ENCODE results near the gene AFTPH.
"Not testable (repeated sequence)": the region's sequence is repeated elsewhere in the genome, so short reads cannot be mapped to it uniquely, and the experiment has no call there.

AFTPH gene

GRCh38 chr2:64525317-64525613 is 1.1 kb downstream of the AFTPH start:
- Histone ChIP-seq H3K9ac (ENCODE audit: low read depth, low read length) (peak overlapping the region; percentile 56; the same call in 1 of the 2 replicates), H3K9me3 (ENCODE audit: control insufficient read depth, insufficient read depth, low read length) (no peaks in the 10 kb centered on the region), H3K4me3 (ENCODE audit: low read depth, low read length) (peak overlapping the region; percentile 97), H3K36me3 (ENCODE audit: control insufficient read depth, insufficient read depth, low read length) (no peaks in the 10 kb centered on the region), H3K4me1 (ENCODE audit: control insufficient read depth, insufficient read depth, low read length) (peaks cover 9% of the 10 kb centered on the region; the same call in 1 of the 2 replicates), H3K27me3 (ENCODE audit: control insufficient read depth, insufficient read depth, low read length) (no peaks in the 10 kb centered on the region), H3K27ac (ENCODE audit: low read depth, low read length) (peak overlapping the region; percentile 83)

- no peak overlapping the region for H3K9ac ChIP-seq (ENCODE audit: low read depth, low read length)
- H3K36me3 ChIP-seq (ENCODE audit: control insufficient read depth, insufficient read depth, low read length): no peaks in the 10 kb centered on the region
- H3K27me3 ChIP-seq (ENCODE audit: control insufficient read depth, insufficient read depth, low read length): no peaks in the 10 kb centered on the region
- peak overlapping the region; percentile 97 for H3K4me3 ChIP-seq (ENCODE audit: low read depth, low read length)
- H3K9me3 ChIP-seq (ENCODE audit: control insufficient read depth, insufficient read depth, low read length): no peaks in the 10 kb centered on the region
- H3K27ac ChIP-seq (ENCODE audit: low read depth, low read length): peak overlapping the region; percentile 83
- H3K4me1 ChIP-seq (ENCODE audit: control insufficient read depth, insufficient read depth, low read length): peaks cover 9% of the 10 kb centered on the region; the same call in 1 of the 2 replicates
Observed at GRCh38 chr2:64526034-64526433, 1.9 kb downstream of the AFTPH start.

DNA sequence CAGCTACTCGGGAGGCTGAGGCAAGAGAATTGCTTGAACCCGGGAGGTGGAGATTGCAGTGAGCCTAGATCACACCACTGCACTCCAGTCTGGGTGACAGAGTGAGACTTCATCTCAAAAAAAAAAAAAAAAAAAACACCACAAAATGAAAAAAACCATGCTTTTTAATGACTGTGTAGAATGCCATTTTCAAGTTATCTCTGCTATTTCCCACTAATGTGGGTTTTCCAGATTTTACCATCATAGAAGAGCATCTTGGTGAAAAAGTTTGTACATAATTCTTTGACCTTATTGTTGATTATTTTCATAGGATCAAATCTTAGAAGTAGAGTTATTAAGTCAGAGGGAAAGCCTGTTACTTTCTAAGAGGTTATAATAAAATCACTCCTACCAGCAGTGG is 6.8 kb downstream of the AFTPH start:
- H3K4me1 ChIP-seq (ENCODE audit: control insufficient read depth, insufficient read depth, low read length); H3K4me3 ChIP-seq (ENCODE audit: low read depth, low read length); H3K27me3 ChIP-seq (ENCODE audit: control insufficient read depth, insufficient read depth, low read length); H3K36me3 ChIP-seq (ENCODE audit: control insufficient read depth, insufficient read depth, low read length); H3K27ac ChIP-seq (ENCODE audit: low read depth, low read length); H3K9me3 ChIP-seq (ENCODE audit: control insufficient read depth, insufficient read depth, low read length); H3K9ac ChIP-seq (ENCODE audit: low read depth, low read length): not testable (repeated sequence)

- Histone ChIP-seq H3K4me3 (ENCODE audit: low read depth, low read length) (no peak overlapping the region), H3K9ac (ENCODE audit: low read depth, low read length) (no peak overlapping the region), H3K4me1 (ENCODE audit: control insufficient read depth, insufficient read depth, low read length) (peaks cover 6% of the 10 kb centered on the region; the same call in 1 of the 2 replicates), H3K9me3 (ENCODE audit: control insufficient read depth, insufficient read depth, low read length) (no peaks in the 10 kb centered on the region), H3K36me3 (ENCODE audit: control insufficient read depth, insufficient read depth, low read length) (no peaks in the 10 kb centered on the region), H3K27ac (ENCODE audit: low read depth, low read length) (no peak overlapping the region), H3K27me3 (ENCODE audit: control insufficient read depth, insufficient read depth, low read length) (no peaks in the 10 kb centered on the region)
Observed at GRCh38 chr2:64532030-64532429, 7.9 kb downstream of the AFTPH start.

- no peaks in the 10 kb centered on the region for H3K27me3 ChIP-seq (ENCODE audit: control insufficient read depth, insufficient read depth, low read length)
- H3K4me1 ChIP-seq (ENCODE audit: control insufficient read depth, insufficient read depth, low read length): peaks cover 19% of the 10 kb centered on the region; the same call in 1 of the 2 replicates
- no peaks in the 10 kb centered on the region for H3K36me3 ChIP-seq (ENCODE audit: control insufficient read depth, insufficient read depth, low read length)
- no peak overlapping the region for H3K27ac ChIP-seq (ENCODE audit: low read depth, low read length)
- H3K9me3 ChIP-seq (ENCODE audit: control insufficient read depth, insufficient read depth, low read length): no peaks in the 10 kb centered on the region
- no peak overlapping the region for H3K4me3 ChIP-seq (ENCODE audit: low read depth, low read length)
- no peak overlapping the region for H3K9ac ChIP-seq (ENCODE audit: low read depth, low read length)
Observed at GRCh38 chr2:64533882-64534281, 9.8 kb downstream of the AFTPH start.

DNA sequence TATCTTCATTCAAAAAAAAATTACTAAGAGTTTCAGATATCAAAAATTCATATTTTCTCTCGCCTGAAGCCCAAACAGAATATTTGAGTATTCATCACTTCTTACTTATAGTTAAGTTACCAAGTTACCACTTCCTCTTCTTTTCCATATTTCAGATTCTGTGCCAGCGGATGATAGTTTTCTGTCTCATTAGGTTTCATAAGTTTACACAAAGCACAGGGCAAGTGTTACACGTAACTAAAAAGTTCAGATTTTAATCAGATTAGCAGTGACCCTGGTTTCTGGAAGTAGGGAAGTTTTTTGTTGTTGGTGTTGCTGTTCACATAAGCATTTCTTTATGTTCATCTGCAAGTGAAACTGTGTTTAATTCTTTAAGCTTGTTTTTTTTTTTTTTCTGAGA is 10.2 kb downstream of the AFTPH start:
- peaks cover 24% of the 10 kb centered on the region; the same call in 1 of the 2 replicates for H3K4me1 ChIP-seq (ENCODE audit: control insufficient read depth, insufficient read depth, low read length)
- no peak overlapping the region for H3K9ac ChIP-seq (ENCODE audit: low read depth, low read length)
- no peaks in the 10 kb centered on the region for H3K36me3 ChIP-seq (ENCODE audit: control insufficient read depth, insufficient read depth, low read length)
- no peaks in the 10 kb centered on the region for H3K27me3 ChIP-seq (ENCODE audit: control insufficient read depth, insufficient read depth, low read length)
- H3K9me3 ChIP-seq (ENCODE audit: control insufficient read depth, insufficient read depth, low read length): no peaks in the 10 kb centered on the region
- no peak overlapping the region for H3K4me3 ChIP-seq (ENCODE audit: low read depth, low read length)
- no peak overlapping the region for H3K27ac ChIP-seq (ENCODE audit: low read depth, low read length)

GRCh38 chr2:64535024-64535423 is 10.9 kb downstream of the AFTPH start:
- Histone ChIP-seq H3K4me3 (ENCODE audit: low read depth, low read length) (no peak overlapping the region), H3K27me3 (ENCODE audit: control insufficient read depth, insufficient read depth, low read length) (no peaks in the 10 kb centered on the region), H3K9ac (ENCODE audit: low read depth, low read length) (no peak overlapping the region), H3K4me1 (ENCODE audit: control insufficient read depth, insufficient read depth, low read length) (peaks cover 29% of the 10 kb centered on the region; the same call in 1 of the 2 replicates), H3K9me3 (ENCODE audit: control insufficient read depth, insufficient read depth, low read length) (no peaks in the 10 kb centered on the region), H3K27ac (ENCODE audit: low read depth, low read length) (no peak overlapping the region), H3K36me3 (ENCODE audit: control insufficient read depth, insufficient read depth, low read length) (no peaks in the 10 kb centered on the region)

- Histone ChIP-seq H3K27me3 (ENCODE audit: control insufficient read depth, insufficient read depth, low read length) (no peaks in the 10 kb centered on the region), H3K9me3 (ENCODE audit: control insufficient read depth, insufficient read depth, low read length) (no peaks in the 10 kb centered on the region), H3K27ac (ENCODE audit: low read depth, low read length) (no peak overlapping the region), H3K4me3 (ENCODE audit: low read depth, low read length) (no peak overlapping the region), H3K36me3 (ENCODE audit: control insufficient read depth, insufficient read depth, low read length) (no peaks in the 10 kb centered on the region), H3K9ac (ENCODE audit: low read depth, low read length) (no peak overlapping the region), H3K4me1 (ENCODE audit: control insufficient read depth, insufficient read depth, low read length) (peaks cover 29% of the 10 kb centered on the region; the same call in 1 of the 2 replicates)
Observed at GRCh38 chr2:64537991-64538390, 13.9 kb downstream of the AFTPH start.

GRCh38 chr2:64538764-64539433 is 14.8 kb downstream of the AFTPH start:
- Histone ChIP-seq H3K9me3 (ENCODE audit: control insufficient read depth, insufficient read depth, low read length) (no peaks in the 10 kb centered on the region), H3K9ac (ENCODE audit: low read depth, low read length) (no peak overlapping the region), H3K36me3 (ENCODE audit: control insufficient read depth, insufficient read depth, low read length) (no peaks in the 10 kb centered on the region), H3K27me3 (ENCODE audit: control insufficient read depth, insufficient read depth, low read length) (no peaks in the 10 kb centered on the region), H3K27ac (ENCODE audit: low read depth, low read length) (no peak overlapping the region), H3K4me1 (ENCODE audit: control insufficient read depth, insufficient read depth, low read length) (peaks cover 29% of the 10 kb centered on the region; the same call in 1 of the 2 replicates), H3K4me3 (ENCODE audit: low read depth, low read length) (no peak overlapping the region)

GRCh38 chr2:64540615-64541014 is 16.5 kb downstream of the AFTPH start:
- Histone ChIP-seq H3K9me3 (ENCODE audit: control insufficient read depth, insufficient read depth, low read length) (no peaks in the 10 kb centered on the region), H3K9ac (ENCODE audit: low read depth, low read length) (no peak overlapping the region), H3K36me3 (ENCODE audit: control insufficient read depth, insufficient read depth, low read length) (no peaks in the 10 kb centered on the region), H3K4me3 (ENCODE audit: low read depth, low read length) (no peak overlapping the region), H3K27me3 (ENCODE audit: control insufficient read depth, insufficient read depth, low read length) (no peaks in the 10 kb centered on the region), H3K4me1 (ENCODE audit: control insufficient read depth, insufficient read depth, low read length) (peaks cover 24% of the 10 kb centered on the region; the same call in 1 of the 2 replicates), H3K27ac (ENCODE audit: low read depth, low read length) (no peak overlapping the region)

GRCh38 chr2:64541547-64541946 is 17.4 kb downstream of the AFTPH start:
- H3K4me3 ChIP-seq (ENCODE audit: low read depth, low read length): no peak overlapping the region
- peaks cover 24% of the 10 kb centered on the region; the same call in 1 of the 2 replicates for H3K4me1 ChIP-seq (ENCODE audit: control insufficient read depth, insufficient read depth, low read length)
- no peaks in the 10 kb centered on the region for H3K9me3 ChIP-seq (ENCODE audit: control insufficient read depth, insufficient read depth, low read length)
- no peak overlapping the region for H3K27ac ChIP-seq (ENCODE audit: low read depth, low read length)
- no peaks in the 10 kb centered on the region for H3K27me3 ChIP-seq (ENCODE audit: control insufficient read depth, insufficient read depth, low read length)
- H3K9ac ChIP-seq (ENCODE audit: low read depth, low read length): no peak overlapping the region
- no peaks in the 10 kb centered on the region for H3K36me3 ChIP-seq (ENCODE audit: control insufficient read depth, insufficient read depth, low read length)
